Mammary epithelial cell (primary cell): ENCODE results near the gene CSH2.

Source experiments
- CTCF ChIP-seq, 2 donors: IDR thresholded peaks in 1 of 2; conservative IDR thresholded peaks in 1 of 2; 2 replicates each; pipeline ENCODE4 v1.5.1; 2011 to 2012; ENCODE audit warnings: inconsistent platforms in 2 of 2, low read length in 2 of 2, mild to moderate bottlenecking in 2 of 2, control low read depth in 1 of 2, low read depth in 1 of 2; ENCODE audit not compliant: insufficient read depth in 1 of 2; ENCODE audit errors: extremely low read depth in 1 of 2
- EZH2 ChIP-seq: IDR thresholded peaks from 2 replicates; pipeline ENCODE4 v1.6.1; 2012; ENCODE audit warnings: low read length, inconsistent platforms, borderline replicate concordance

- TF ChIP-seq EZH2 (no peak), CTCF (conservative IDR thresholded peaks at IDR 0.05 in 1 of 2, IDR thresholded peaks at IDR 0.05 in 1 of 2; ENCODE audit: extremely low read depth in 1 of 2, insufficient read depth in 1 of 2, low read depth in 1 of 2, low read length in 2 of 2) (no peak)
These were observed 14.2 kb downstream of the CSH2 start for GRCh38 chr17:63859257-63859656.
